ENCODE measurements around the gene RASAL1. TPM values are rescaled to one million over a fixed set of nuclear protein-coding genes. Genes with fewer than 3 reads are reported as not detected.

The RASAL1 gene
- not detected in 2 replicates for total RNA-seq

GRCh38 chr12:113135178-113136127 lies at the start of gene RASAL1:
Gene RASAL1, minus strand, starts transcription at chr12:113135761. Its CDS starts 299 bp downstream, at chr12:113135462.

GRCh38 chr12:113149361-113150150 lies 14.0 kb upstream of the RASAL1 start, which contains the start of gene CFAP73:
Gene CFAP73, plus strand, starts transcription at chr12:113149724. Its CDS starts 134 bp downstream, at chr12:113149858.

GRCh38 chr12:113056631-113057488 lies 78.7 kb downstream of the RASAL1 start, which contains the start of gene DTX1:
Gene DTX1, plus strand, starts transcription at chr12:113056730. Its CDS starts 1,463 bp downstream, at chr12:113058193.

Other genes starting within 250 kb of the RASAL1 start
- gene OAS1, start 228.8 kb downstream of the RASAL1 start, total RNA-seq, result 4.9 TPM in 2 replicates
- gene OAS3, start 197.3 kb downstream of the RASAL1 start, total RNA-seq, result 2.2 and 5.5 TPM in 2 replicates
- gene OAS2, start 157.2 kb downstream of the RASAL1 start, total RNA-seq, result 5.8 and 11.4 TPM in 2 replicates
- gene DTX1, start 79.0 kb downstream of the RASAL1 start, total RNA-seq, result under 0.01 TPM in 1 of 2 replicates, not detected in the other
- gene CFAP73, start 14.0 kb upstream of the RASAL1 start, total RNA-seq, result not detected in 2 replicates
- 38.2 and 43.4 TPM in 2 replicates for gene DDX54, start 49.7 kb upstream of the RASAL1 start, total RNA-seq
- gene RITA1, start 50.0 kb upstream of the RASAL1 start, total RNA-seq, result 14.9 and 15.0 TPM in 2 replicates
- gene TPCN1, start 85.7 kb upstream of the RASAL1 start, total RNA-seq, result 5.2 and 10.2 TPM in 2 replicates
- gene SLC8B1, start 199.3 kb upstream of the RASAL1 start, total RNA-seq, result 15.1 and 21.6 TPM in 2 replicates
- gene PLBD2, start 222.8 kb upstream of the RASAL1 start, total RNA-seq, result 12.4 and 24.6 TPM in 2 replicates

Measured in endothelial cell of coronary artery (primary cell).